ENCODE results near the gene MAPK14. TPM values are rescaled to one million over a fixed set of nuclear protein-coding genes. Genes with fewer than 3 reads are reported as not detected.

The MAPK14 gene
- 31.7 and 33.4 TPM in 2 replicates for total RNA-seq

DNA sequence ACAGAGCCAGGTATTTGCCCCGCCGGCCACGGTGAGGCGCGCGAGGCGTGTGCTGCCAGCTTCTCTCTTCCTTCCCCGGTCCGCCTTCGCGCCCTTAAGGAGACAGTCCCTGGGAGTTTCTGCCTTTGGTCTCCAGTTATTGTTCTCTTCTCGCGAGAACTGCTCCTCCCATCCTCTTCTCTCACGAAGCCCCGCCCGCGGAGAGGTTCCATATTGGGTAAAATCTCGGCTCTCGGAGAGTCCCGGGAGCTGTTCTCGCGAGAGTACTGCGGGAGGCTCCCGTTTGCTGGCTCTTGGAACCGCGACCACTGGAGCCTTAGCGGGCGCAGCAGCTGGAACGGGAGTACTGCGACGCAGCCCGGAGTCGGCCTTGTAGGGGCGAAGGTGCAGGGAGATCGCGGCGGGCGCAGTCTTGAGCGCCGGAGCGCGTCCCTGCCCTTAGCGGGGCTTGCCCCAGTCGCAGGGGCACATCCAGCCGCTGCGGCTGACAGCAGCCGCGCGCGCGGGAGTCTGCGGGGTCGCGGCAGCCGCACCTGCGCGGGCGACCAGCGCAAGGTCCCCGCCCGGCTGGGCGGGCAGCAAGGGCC lies at the start of gene MAPK14:
Gene MAPK14 (plus strand): TSS at position 308 of the 587 bp plus-strand sequence. CDS start 350 bp downstream, outside the sequence.

DNA sequence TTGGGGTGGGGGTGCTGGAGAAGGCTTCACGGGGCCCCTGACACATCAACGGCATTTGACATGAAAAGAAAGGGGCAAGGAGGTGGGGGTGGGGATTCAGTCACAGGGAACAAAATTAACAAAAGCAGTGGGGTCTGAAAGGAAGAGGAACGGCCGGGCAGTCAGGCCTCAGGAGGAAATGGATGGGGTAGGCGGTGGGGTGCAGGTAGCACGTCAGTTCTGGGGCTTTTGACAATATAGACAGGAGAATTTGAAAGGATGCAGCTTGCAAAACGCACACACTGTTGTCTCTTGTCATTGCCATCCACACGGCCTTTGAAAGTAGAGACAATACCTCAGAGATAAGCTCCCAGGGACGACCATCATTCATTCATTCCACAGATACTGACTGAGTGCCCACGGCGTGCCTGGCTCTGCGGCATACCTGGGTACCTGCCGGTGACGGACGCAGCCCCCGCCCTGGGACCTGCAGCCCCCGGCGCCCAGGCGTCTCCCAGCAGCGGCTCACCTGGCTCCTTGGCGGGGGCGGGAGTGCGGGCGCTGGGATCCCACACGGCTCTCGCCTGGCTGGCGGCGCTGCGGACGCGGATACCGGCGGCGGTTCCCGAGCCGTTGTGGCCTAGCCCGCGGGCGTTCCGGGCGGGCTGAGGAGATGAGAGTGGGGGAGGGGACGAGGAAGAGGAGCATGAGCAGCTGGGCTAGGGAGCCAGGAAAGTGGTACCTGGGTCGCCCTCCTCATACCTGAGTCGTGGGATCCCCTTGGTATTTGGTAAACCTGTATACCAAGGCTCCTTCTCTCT lies 3.4 kb upstream of the MAPK14 start, which contains the start of gene SLC26A8:
Gene SLC26A8 (minus strand): TSS at position 646 of the 800 bp plus-strand sequence. CDS start 4,934 bp downstream, outside the sequence.

DNA sequence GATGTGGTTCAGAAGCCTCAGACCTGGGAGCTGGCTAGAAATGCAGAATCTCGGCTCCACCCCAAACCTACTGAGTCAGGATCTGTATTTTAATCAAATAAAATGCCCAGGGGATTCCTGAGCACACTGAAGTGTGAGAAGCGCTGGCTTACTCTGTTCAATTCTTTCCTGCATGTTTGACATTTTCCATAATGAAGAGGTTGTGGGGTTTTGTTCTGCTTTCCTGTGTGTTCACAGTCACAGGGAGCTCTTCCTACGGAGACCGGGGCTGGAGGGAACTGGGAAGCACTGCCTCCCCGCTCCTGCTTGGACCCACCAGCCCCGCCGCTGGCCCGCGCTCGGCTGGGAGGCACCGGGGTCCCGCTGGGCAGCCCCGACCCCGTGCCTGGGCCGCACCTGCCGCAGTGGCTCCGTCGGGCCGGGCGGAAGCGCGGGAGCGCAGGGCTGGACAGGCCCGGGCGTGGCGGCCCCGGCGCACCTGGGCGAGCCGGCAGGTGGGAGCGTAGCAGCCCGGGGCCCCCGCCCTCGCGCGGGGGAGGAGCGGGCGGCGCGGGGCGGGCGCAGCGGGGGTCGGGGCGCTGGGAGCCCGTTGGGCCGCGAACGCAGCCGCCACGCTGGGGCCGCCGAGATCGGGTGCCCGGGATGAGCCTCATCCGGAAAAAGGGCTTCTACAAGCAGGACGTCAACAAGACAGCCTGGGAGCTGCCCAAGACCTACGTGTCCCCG lies 102.5 kb downstream of the MAPK14 start, which contains the start of gene MAPK13:
Gene MAPK13 (plus strand): TSS at position 573 of the 726 bp plus-strand sequence. CDS start 70 bp downstream, at position 643.

Other genes starting within 250 kb of the MAPK14 start
- not detected in 2 replicates for gene CLPSL1, start 246.8 kb upstream of the MAPK14 start, total RNA-seq
- not detected in 2 replicates for gene CLPS, start 230.5 kb upstream of the MAPK14 start, total RNA-seq
- gene LHFPL5, start 222.5 kb upstream of the MAPK14 start, total RNA-seq: 0.13 TPM in 1 of 2 replicates, not detected in the other
- gene SRPK1, start 106.7 kb upstream of the MAPK14 start, total RNA-seq: 29.0 and 72.0 TPM in 2 replicates
- gene SLC26A8, start 3.2 kb upstream of the MAPK14 start, total RNA-seq: 0.49 TPM in 1 of 2 replicates, not detected in the other
- 19.1 and 22.4 TPM in 2 replicates for gene MAPK13, start 102.7 kb downstream of the MAPK14 start, total RNA-seq
- gene BRPF3, start 168.9 kb downstream of the MAPK14 start, total RNA-seq: 13.2 and 13.3 TPM in 2 replicates
- gene PNPLA1, start 242.3 kb downstream of the MAPK14 start, total RNA-seq: not detected in 2 replicates

Data from mesangial cell (primary cell).